Activated naive CD4-positive, alpha-beta T cell treated with anti-CD3 and anti-CD28 coated beads, Interleukin-2, amount 10 ng/mL, durations not matched to agents 7 days and 5 days (primary cell): ENCODE data around the gene MUC2.
"Not testable (repeated sequence)": the region's sequence is repeated elsewhere in the genome, so short reads cannot be mapped to it uniquely, and the experiment has no call there.

Experiments
- CTCF ChIA-PET: fragments of 350-600 bp; sonication (Branson Sonifier 250); formaldehyde crosslinking; loops from one replicate; lab custom pipeline; 2021; ENCODE audit warnings: antibody characterized with exemption; lab: Charles Lee
- DNase-seq: peaks from one replicate; pipeline ENCODE4 v3.0.0-alpha.2; 2020
- H3K27ac Mint-ChIP-seq: one replicate; pipeline ENCODE4 v1.8.0; 2021; ENCODE audit warnings: mild to moderate bottlenecking, moderate library complexity, mixed read lengths
- H3K27me3 Mint-ChIP-seq: one replicate; pipeline ENCODE4 v1.8.0; 2021; ENCODE audit warnings: mild to moderate bottlenecking, mixed read lengths
- H3K36me3 Mint-ChIP-seq: one replicate; pipeline ENCODE4 v1.8.0; 2021; ENCODE audit warnings: mixed read lengths
- H3K4me1 Mint-ChIP-seq: one replicate; pipeline ENCODE4 v1.8.0; 2021; ENCODE audit warnings: mixed read lengths
- H3K4me3 Mint-ChIP-seq: one replicate; pipeline ENCODE4 v1.8.0; 2021; ENCODE audit warnings: mild to moderate bottlenecking, moderate library complexity, mixed read lengths
- H3K9me3 Mint-ChIP-seq: one replicate; pipeline ENCODE4 v1.8.0; 2021; ENCODE audit warnings: mixed read lengths

The MUC2 gene

DNA sequence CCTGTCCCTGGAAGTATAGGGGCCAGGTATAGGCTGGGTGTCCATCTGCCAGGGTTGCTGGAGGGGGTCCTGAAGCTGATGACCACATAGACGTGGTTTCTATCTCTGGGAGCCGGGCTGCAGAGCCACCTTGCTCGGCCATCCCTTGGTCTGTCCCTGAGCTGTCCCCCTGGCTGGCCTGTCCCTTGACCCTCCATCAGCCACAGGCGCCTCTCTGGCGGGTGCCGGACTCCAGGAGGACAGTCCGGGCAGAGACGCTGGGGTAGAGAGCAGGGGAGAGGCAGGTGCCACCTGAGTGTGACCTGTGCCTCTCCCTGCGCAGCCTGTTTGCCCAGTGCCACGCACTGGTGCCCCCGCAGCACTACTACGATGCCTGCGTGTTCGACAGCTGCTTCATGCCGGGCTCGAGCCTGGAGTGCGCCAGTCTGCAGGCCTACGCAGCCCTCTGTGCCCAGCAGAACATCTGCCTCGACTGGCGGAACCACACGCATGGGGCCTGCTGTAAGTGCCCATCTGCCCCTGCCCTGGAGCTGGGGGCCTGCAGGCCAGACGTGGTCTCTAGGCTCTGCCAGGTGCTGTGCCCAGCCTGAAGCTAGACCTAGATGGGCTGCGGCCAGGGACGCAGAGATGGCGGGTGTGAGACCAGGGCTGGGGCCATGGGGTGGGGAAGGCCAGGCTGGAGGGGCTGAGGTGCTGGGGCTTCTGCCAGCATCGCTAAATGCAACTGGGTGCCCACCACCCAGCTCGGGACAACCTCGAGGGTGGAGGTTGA lies 29.9 kb downstream of the MUC2 start:
- no peak for DNase-seq
- no peak overlapping the region for H3K4me3 Mint-ChIP-seq
- peaks cover 2% of the 10 kb centered on the region for H3K9me3 Mint-ChIP-seq
- H3K27me3 Mint-ChIP-seq, result no peaks in the 10 kb centered on the region
- H3K36me3 Mint-ChIP-seq, result no peaks in the 10 kb centered on the region
- H3K27ac Mint-ChIP-seq, result no peak overlapping the region
- no peaks in the 10 kb centered on the region for H3K4me1 Mint-ChIP-seq
- CTCF ChIA-PET, result no interaction called here

GRCh38 chr11:1105183-1105565 lies 30.5 kb downstream of the MUC2 start:
- CTCF ChIA-PET, result no interaction called here
- DNase-seq, result no peak
- Mint-ChIP-seq H3K9me3 (no peaks in the 10 kb centered on the region), H3K4me3 (no peak overlapping the region), H3K4me1 (no peaks in the 10 kb centered on the region), H3K27ac (no peak overlapping the region), H3K27me3 (no peaks in the 10 kb centered on the region), H3K36me3 (no peaks in the 10 kb centered on the region)

GRCh38 chr11:1106387-1106786 lies 31.7 kb downstream of the MUC2 start:
- CTCF ChIA-PET, result no interaction called here
- no peaks in the 10 kb centered on the region for H3K4me1 Mint-ChIP-seq
- H3K4me3 Mint-ChIP-seq, result no peak overlapping the region
- no peaks in the 10 kb centered on the region for H3K27me3 Mint-ChIP-seq
- DNase-seq, result no peak
- H3K9me3 Mint-ChIP-seq, result peaks cover 4% of the 10 kb centered on the region
- no peaks in the 10 kb centered on the region for H3K36me3 Mint-ChIP-seq
- H3K27ac Mint-ChIP-seq, result no peak overlapping the region

- H3K9me3 Mint-ChIP-seq, result peaks cover 4% of the 10 kb centered on the region
- no peaks in the 10 kb centered on the region for H3K36me3 Mint-ChIP-seq
- no peaks in the 10 kb centered on the region for H3K4me1 Mint-ChIP-seq
- H3K27ac Mint-ChIP-seq, result no peak overlapping the region
- no peak for DNase-seq
- H3K4me3 Mint-ChIP-seq, result no peak overlapping the region
- H3K27me3 Mint-ChIP-seq, result no peaks in the 10 kb centered on the region
- CTCF ChIA-PET, result no interaction called here
These were observed 32.9 kb downstream of the MUC2 start for GRCh38 chr11:1107316-1108245.

GRCh38 chr11:1108246-1108900 lies 33.7 kb downstream of the MUC2 start:
- no peak overlapping the region for H3K27ac Mint-ChIP-seq
- peaks cover 4% of the 10 kb centered on the region for H3K9me3 Mint-ChIP-seq
- no peaks in the 10 kb centered on the region for H3K4me1 Mint-ChIP-seq
- H3K36me3 Mint-ChIP-seq, result no peaks in the 10 kb centered on the region
- H3K4me3 Mint-ChIP-seq, result no peak overlapping the region
- DNase-seq, result no peak
- no peaks in the 10 kb centered on the region for H3K27me3 Mint-ChIP-seq
- CTCF ChIA-PET, result no interaction called here

DNA sequence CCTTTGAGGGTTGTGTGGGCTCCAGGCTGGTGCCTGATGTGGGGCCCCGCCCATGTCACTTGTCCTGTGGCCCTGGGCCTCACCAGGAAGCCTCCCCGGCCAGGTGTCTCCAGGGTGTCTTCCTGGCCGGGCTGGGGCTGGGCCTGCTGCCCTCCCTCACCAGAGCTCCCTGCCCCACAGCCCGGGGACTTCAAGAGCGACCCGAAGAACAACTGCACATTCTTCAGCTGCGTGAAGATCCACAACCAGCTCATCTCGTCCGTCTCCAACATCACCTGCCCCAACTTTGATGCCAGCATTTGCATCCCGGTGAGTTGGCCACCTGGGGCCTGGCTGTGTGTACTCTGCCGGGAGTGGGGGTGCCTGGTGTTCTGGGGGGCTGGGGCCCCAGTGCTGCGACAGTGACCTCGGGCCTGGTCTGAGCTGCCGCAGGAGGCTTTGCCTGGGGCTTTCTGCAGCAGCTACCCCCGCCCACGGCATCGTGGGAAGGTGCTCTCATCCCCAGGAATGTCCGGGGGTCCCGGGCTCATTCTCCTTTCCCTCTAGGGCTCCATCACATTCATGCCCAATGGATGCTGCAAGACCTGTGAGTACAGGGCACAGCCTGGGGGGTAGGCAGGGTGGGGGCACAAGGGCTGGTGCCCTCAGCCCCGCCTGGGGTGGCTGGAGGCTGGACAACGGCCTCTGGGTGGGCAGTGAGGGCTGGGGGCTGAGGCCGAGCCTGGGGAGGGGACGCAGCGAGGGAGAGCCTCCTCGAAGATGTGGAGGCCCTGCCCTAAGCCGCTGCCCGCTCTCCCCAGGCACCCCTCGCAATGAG lies 34.6 kb downstream of the MUC2 start:
- Mint-ChIP-seq H3K27ac (no peak overlapping the region), H3K36me3 (no peaks in the 10 kb centered on the region), H3K4me1 (no peaks in the 10 kb centered on the region), H3K27me3 (no peaks in the 10 kb centered on the region), H3K9me3 (peaks cover 4% of the 10 kb centered on the region), H3K4me3 (no peak overlapping the region)
- CTCF ChIA-PET, result no interaction called here
- DNase-seq, result no peak

DNA sequence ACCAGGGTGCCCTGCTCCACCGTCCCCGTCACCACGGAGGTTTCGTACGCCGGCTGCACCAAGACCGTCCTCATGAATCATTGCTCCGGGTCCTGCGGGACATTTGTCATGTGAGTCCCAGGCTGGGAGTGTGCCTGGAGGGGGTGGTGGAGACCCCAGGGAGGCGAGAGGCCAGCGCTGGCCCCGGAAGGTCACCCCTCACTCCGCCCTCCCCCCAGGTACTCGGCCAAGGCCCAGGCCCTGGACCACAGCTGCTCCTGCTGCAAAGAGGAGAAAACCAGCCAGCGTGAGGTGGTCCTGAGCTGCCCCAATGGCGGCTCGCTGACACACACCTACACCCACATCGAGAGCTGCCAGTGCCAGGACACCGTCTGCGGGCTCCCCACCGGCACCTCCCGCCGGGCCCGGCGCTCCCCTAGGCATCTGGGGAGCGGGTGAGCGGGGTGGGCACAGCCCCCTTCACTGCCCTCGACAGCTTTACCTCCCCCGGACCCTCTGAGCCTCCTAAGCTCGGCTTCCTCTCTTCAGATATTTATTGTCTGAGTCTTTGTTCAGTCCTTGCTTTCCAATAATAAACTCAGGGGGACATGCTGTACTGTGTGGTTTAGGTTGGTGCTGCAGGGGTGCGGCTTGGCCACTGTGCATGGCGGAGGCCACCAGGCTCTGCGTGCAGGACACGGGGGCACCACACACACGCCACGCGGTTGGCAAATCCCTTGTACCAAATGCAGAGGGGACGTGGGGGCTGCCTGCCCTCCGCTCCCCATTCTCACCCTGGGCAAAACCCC lies 35.4 kb downstream of the MUC2 start:
- CTCF ChIA-PET, result no interaction called here
- Mint-ChIP-seq H3K4me1 (no peaks in the 10 kb centered on the region), H3K27ac (no peak overlapping the region), H3K9me3 (peaks cover 4% of the 10 kb centered on the region), H3K36me3 (no peaks in the 10 kb centered on the region), H3K27me3 (no peaks in the 10 kb centered on the region), H3K4me3 (no peak overlapping the region)
- no peak for DNase-seq

GRCh38 chr11:1111545-1112212 lies 37.0 kb downstream of the MUC2 start:
- no peaks in the 10 kb centered on the region for H3K27me3 Mint-ChIP-seq
- CTCF ChIA-PET, result no interaction called here
- peaks cover 4% of the 10 kb centered on the region for H3K9me3 Mint-ChIP-seq
- no peak overlapping the region for H3K27ac Mint-ChIP-seq
- no peaks in the 10 kb centered on the region for H3K4me1 Mint-ChIP-seq
- H3K4me3 Mint-ChIP-seq, result no peak overlapping the region
- no peak for DNase-seq
- no peaks in the 10 kb centered on the region for H3K36me3 Mint-ChIP-seq

- no peak for DNase-seq
- Mint-ChIP-seq H3K27me3 (no peaks in the 10 kb centered on the region), H3K9me3 (peaks cover 4% of the 10 kb centered on the region), H3K4me1 (no peaks in the 10 kb centered on the region), H3K27ac (no peak overlapping the region), H3K4me3 (no peak overlapping the region), H3K36me3 (no peaks in the 10 kb centered on the region)
- CTCF ChIA-PET, result no interaction called here
These were observed 37.9 kb downstream of the MUC2 start for GRCh38 chr11:1112351-1113191.

DNA sequence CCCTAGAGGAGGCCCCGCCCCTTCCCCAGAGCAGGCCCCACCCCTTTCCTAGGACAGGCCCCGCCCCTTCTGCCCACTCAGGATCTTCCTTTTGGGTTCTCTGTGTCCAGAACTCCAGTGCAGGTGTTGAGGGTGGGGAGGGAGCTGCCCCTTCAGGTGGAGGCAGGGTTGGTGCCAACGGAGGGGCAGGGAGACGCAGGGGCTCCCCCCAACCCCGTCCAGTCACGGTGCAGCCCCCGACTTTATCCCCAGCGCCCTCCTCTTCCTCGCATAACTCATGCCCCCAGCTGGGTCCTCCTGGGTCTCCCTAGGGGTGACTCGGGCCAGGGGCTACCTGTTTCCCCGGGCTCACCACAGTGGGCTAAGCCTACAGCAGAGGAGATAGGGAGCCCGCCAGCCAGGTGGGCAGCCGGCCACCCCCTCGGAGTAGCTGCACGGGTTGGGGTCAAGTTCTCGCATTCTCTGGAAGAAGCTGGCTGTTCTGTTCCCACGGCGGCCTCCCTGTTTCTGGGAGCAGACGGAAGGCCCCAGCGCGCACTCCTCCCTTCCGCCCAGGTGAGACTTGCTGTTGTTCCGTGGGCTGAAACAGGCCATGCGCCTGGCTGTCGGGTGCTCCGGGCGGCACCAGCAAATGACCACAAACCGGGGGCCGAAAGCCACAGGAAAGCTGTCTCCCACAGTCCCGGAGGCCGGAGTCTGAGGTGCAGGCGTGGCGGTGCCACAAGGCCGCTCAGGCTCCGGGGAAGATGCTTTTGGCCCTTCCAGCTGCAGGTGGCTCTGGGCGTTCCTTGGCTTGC lies 38.9 kb downstream of the MUC2 start:
- CTCF ChIA-PET, result interaction anchor here (1.0 kb wide), 1 partner anchor 461 kb away, joined by 3 read pairs; no protein-coding TSS in a partner anchor
- Mint-ChIP-seq H3K36me3 (no peaks in the 10 kb centered on the region), H3K27me3 (no peaks in the 10 kb centered on the region), H3K9me3 (peaks cover 4% of the 10 kb centered on the region), H3K4me1 (no peaks in the 10 kb centered on the region), H3K27ac (no peak overlapping the region), H3K4me3 (no peak overlapping the region)
- DNase-seq, result no peak

DNA sequence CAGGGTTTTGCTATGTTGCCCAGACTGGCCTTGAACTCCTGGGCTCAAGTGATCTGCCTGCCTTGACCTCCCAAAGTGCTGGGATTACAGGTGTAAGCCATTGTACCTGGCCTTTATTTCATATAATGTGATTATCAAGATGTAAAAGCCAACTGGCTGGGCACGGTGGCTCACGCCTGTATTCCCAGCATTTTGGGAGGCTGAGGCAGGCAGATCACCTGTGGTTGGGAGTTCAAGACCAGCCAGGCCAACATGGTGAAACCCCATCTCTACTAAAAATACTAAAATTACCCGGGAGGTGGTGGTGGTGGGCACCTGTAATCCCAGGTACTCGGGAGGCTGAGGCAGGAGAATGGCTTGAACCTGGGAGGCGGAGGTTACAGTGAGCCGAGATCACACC lies 40.6 kb downstream of the MUC2 start:
- H3K27me3 Mint-ChIP-seq, H3K9me3 Mint-ChIP-seq, CTCF ChIA-PET, H3K27ac Mint-ChIP-seq, H3K4me3 Mint-ChIP-seq, H3K36me3 Mint-ChIP-seq, H3K4me1 Mint-ChIP-seq: not testable (repeated sequence)
- DNase-seq, result peak; percentile 5

- DNase-seq, result peak; percentile 4
- no peaks in the 10 kb centered on the region for H3K27me3 Mint-ChIP-seq
- no peak overlapping the region for H3K27ac Mint-ChIP-seq
- H3K4me3 Mint-ChIP-seq, result no peak overlapping the region
- H3K4me1 Mint-ChIP-seq, result no peaks in the 10 kb centered on the region
- H3K9me3 Mint-ChIP-seq, result peaks cover 1% of the 10 kb centered on the region
- CTCF ChIA-PET, result interaction anchor here (1.0 kb wide), 1 partner anchor 14 kb away, joined by 4 read pairs; no protein-coding TSS in a partner anchor
- H3K36me3 Mint-ChIP-seq, result no peaks in the 10 kb centered on the region
These were observed 41.4 kb downstream of the MUC2 start for GRCh38 chr11:1116104-1116503.
